ENCODE results near the gene PA2G4.

Gene PA2G4

DNA sequence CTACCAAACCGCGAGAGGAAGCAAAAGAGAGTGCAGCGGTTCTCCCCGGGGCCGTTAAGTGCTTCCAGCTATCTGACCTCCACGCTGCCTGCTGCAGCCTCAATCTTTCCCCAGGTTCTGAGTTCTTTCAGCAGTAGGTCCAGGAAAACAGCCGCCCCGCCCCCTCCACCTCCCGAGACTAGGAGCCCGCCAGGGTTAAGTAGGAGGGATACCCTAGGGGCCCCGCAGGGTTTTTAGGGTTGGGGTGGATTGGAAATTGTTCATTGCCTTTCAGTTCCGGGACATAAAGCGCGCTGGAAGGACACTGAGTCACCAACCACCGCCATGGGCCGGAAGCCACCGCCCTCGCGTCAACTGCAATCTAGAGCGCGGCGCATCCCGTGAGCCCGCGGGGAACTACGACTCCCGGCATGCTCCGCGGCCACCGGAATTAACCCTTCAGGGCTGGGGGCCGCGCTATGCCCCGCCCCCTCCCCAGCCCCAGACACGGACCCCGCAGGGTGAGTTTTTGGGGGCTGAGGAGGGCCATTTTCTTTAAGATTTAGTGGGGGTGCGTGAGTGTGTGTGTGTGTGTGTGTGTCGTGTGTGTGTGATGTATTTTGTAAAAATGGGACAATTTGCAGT, 47.9 kb downstream of the PA2G4 start, which contains the start of gene MYL6B:
TSS of gene MYL6B (plus strand) at position 456 of the 624 bp plus-strand sequence. CDS start 1,332 bp downstream, outside the sequence.
- peak; percentile 87 for ATAC-seq (ENCODE audit: low read depth)
- H3K27ac ChIP-seq (ENCODE audit: poor library complexity, severe bottlenecking) = peak within 1 kb of the TSS; percentile 84

DNA sequence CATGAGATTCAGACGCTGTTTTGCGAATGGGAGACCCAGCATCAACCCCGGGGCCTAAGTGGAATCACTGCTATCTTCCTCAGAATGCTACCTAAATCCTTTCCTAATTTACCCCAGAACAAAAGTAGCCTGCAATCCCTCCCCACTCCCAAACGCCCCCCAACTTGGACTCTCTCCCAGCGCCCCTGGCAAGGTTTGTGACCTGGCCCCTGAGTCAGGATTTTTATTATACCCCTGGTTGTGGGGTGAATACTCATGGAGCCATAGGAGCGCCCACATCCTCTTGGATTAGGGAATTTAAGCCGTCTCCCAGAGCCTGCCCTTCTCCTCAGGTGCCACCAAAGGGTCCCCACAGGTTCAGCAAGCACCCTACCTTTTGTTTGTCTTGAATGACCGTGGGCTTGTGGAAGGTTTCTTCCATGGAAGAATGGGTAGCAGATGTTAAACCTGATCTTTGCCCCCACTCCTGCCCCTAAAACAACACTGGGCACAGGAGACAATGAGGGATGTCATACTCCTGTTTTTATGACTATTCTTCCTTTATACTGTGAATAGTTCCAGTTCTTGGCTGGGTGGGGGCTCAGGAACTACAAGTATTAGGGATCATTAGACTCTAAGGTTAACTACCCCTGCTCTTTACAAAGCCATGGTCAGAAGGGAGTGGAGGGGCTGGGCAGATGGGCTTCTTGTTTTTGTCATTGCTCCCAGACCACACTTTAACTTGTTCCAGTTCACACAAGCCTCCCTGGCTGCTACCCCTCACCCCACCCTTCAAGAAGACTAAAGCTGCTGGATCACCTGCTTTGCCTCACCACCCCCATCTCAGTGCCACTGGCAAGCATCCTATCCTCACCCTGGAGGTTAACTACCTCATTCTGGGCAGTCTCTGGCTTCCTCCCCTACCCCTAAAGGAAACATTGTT, 48.7 kb downstream of the PA2G4 start:
- ATAC-seq (ENCODE audit: low read depth) (no peak; the same call in 2 of the 3 replicates), DNase-seq (ENCODE audit: low spot score) (no peak)
- TF ChIP-seq, protein P1, sequence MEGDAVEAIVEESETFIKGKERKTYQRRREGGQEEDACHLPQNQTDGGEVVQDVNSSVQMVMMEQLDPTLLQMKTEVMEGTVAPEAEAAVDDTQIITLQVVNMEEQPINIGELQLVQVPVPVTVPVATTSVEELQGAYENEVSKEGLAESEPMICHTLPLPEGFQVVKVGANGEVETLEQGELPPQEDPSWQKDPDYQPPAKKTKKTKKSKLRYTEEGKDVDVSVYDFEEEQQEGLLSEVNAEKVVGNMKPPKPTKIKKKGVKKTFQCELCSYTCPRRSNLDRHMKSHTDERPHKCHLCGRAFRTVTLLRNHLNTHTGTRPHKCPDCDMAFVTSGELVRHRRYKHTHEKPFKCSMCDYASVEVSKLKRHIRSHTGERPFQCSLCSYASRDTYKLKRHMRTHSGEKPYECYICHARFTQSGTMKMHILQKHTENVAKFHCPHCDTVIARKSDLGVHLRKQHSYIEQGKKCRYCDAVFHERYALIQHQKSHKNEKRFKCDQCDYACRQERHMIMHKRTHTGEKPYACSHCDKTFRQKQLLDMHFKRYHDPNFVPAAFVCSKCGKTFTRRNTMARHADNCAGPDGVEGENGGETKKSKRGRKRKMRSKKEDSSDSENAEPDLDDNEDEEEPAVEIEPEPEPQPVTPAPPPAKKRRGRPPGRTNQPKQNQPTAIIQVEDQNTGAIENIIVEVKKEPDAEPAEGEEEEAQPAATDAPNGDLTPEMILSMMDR (IDR thresholded peaks at IDR 0.05; ENCODE audit: poor library complexity, severe bottlenecking) = no peak
- Histone ChIP-seq H3K36me3 (ENCODE audit: low read depth) (no peaks in the 10 kb centered on the region), H3K27me3 (ENCODE audit: insufficient read depth, poor library complexity, severe bottlenecking) (no peaks in the 10 kb centered on the region), H3K9me3 (ENCODE audit: severe bottlenecking) (no peaks in the 10 kb centered on the region), H3K27ac (ENCODE audit: poor library complexity, severe bottlenecking) (peak overlapping the region; percentile 84), H3K4me3 (ENCODE audit: severe bottlenecking) (peak overlapping the region; percentile 46), H3K4me1 (ENCODE audit: insufficient read depth, poor library complexity, severe bottlenecking) (no peaks in the 10 kb centered on the region)

More for the DNA sequence above, 47.9 kb downstream of the PA2G4 start, which contains the start of gene MYL6B:
- Histone ChIP-seq H3K4me3 (ENCODE audit: severe bottlenecking) (peak within 1 kb of the TSS; percentile 46), H3K4me1 (ENCODE audit: insufficient read depth, poor library complexity, severe bottlenecking) (no peaks in the 10 kb centered on the region), H3K9me3 (ENCODE audit: severe bottlenecking) (no peaks in the 10 kb centered on the region), H3K27me3 (ENCODE audit: insufficient read depth, poor library complexity, severe bottlenecking) (no peaks in the 10 kb centered on the region), H3K36me3 (ENCODE audit: low read depth) (no peaks in the 10 kb centered on the region)
- TF ChIP-seq, protein P1 (IDR thresholded peaks at IDR 0.05; ENCODE audit: poor library complexity, severe bottlenecking) = no peak
- DNase-seq (ENCODE audit: low spot score) = peak; percentile 93

DNA sequence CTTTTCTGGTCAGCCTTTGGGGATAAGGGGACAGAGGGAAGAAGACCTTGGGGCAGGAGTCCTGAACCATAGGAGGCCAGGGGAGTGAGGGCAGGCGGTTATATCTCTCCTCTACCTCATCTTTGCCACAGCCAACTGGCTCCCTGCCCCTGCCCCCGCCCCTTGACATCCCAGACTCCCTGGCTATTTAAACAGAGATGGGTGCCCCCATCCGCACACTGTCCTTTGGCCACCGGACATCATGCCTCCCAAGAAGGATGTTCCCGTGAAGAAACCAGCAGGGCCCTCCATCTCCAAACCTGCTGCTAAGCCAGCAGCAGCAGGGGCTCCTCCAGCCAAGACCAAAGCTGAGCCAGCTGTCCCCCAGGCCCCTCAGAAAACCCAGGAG, 49.3 kb downstream of the PA2G4 start:
- peaks cover 2% of the 10 kb centered on the region; the same call in 1 of the 2 replicates for H3K36me3 ChIP-seq (ENCODE audit: low read depth)
- no peak for DNase-seq (ENCODE audit: low spot score)
- H3K4me1 ChIP-seq (ENCODE audit: insufficient read depth, poor library complexity, severe bottlenecking) = no peaks in the 10 kb centered on the region
- H3K9me3 ChIP-seq (ENCODE audit: severe bottlenecking) = no peaks in the 10 kb centered on the region
- TF ChIP-seq, protein P1 (IDR thresholded peaks at IDR 0.05; ENCODE audit: poor library complexity, severe bottlenecking) = no peak
- H3K27ac ChIP-seq (ENCODE audit: poor library complexity, severe bottlenecking) = no peak overlapping the region
- no peak for ATAC-seq (ENCODE audit: low read depth)
- H3K27me3 ChIP-seq (ENCODE audit: insufficient read depth, poor library complexity, severe bottlenecking) = no peaks in the 10 kb centered on the region
- no peak overlapping the region for H3K4me3 ChIP-seq (ENCODE audit: severe bottlenecking)

- no peak overlapping the region for H3K27ac ChIP-seq (ENCODE audit: poor library complexity, severe bottlenecking)
- H3K27me3 ChIP-seq (ENCODE audit: insufficient read depth, poor library complexity, severe bottlenecking) = no peaks in the 10 kb centered on the region
- TF ChIP-seq, protein P1 (IDR thresholded peaks at IDR 0.05; ENCODE audit: poor library complexity, severe bottlenecking) = no peak
- DNase-seq (ENCODE audit: low spot score) = no peak
- no peak for ATAC-seq (ENCODE audit: low read depth)
- peaks cover 8% of the 10 kb centered on the region for H3K36me3 ChIP-seq (ENCODE audit: low read depth)
- H3K9me3 ChIP-seq (ENCODE audit: severe bottlenecking) = no peaks in the 10 kb centered on the region
- no peaks in the 10 kb centered on the region for H3K4me1 ChIP-seq (ENCODE audit: insufficient read depth, poor library complexity, severe bottlenecking)
- H3K4me3 ChIP-seq (ENCODE audit: severe bottlenecking) = no peak overlapping the region
Measured at GRCh38 chr12:56154246-56154771, 50.0 kb downstream of the PA2G4 start.

All from RWPE2 (cell line).